Activated naive CD4-positive, alpha-beta T cell treated with anti-CD3 and anti-CD28 coated beads for 36 hours (primary cell): ENCODE data around the gene TAAR6. TPM values are rescaled to one million over a fixed set of nuclear protein-coding genes. Genes with fewer than 3 reads are reported as not detected.
A peak's percentile ranks its signal among the peaks of the same experiment; 100 is the strongest.
"Not testable (repeated sequence)": the region's sequence is repeated elsewhere in the genome, so short reads cannot be mapped to it uniquely, and the experiment has no call there.

Experiments
- CTCF ChIA-PET: fragments of 350-600 bp; sonication (Branson Sonifier 250); formaldehyde crosslinking; loops from one replicate; lab custom pipeline; 2021; ENCODE audit warnings: antibody characterized with exemption; lab: Charles Lee
- DNase-seq: peaks from one replicate; pipeline ENCODE4 v3.0.0-alpha.2; 2020
- H3K27ac Mint-ChIP-seq: one replicate; pipeline ENCODE4 v1.8.0; 2021; ENCODE audit warnings: mild to moderate bottlenecking, mixed read lengths
- H3K27me3 Mint-ChIP-seq: one replicate; pipeline ENCODE4 v1.8.0; 2021; ENCODE audit warnings: low read depth, mixed read lengths
- H3K36me3 Mint-ChIP-seq: one replicate; pipeline ENCODE4 v1.8.0; 2021; ENCODE audit warnings: low read depth, mixed read lengths
- H3K4me1 Mint-ChIP-seq: one replicate; pipeline ENCODE4 v1.8.0; 2021; ENCODE audit warnings: low read depth, mixed read lengths
- H3K4me3 Mint-ChIP-seq: one replicate; pipeline ENCODE4 v1.8.0; 2021; ENCODE audit warnings: mild to moderate bottlenecking, moderate library complexity, mixed read lengths
- H3K9me3 Mint-ChIP-seq: one replicate; pipeline ENCODE4 v1.8.0; 2021; ENCODE audit warnings: mixed read lengths
- intact Hi-C: fragments of 100-400 bp; cut with micrococcal nuclease; formaldehyde crosslinking; loops from one replicate; pipeline ENCODE4 v1.15.1; 2023
- total RNA-seq, 2 experiments: library from RNA; stranded (reverse); gene quantifications; one replicate each; pipeline ENCODE4 v1.2.3, GENCODE V29; 2021

TAAR6 gene
- total RNA-seq, 2 experiments from 2014 or later = not detected

DNA sequence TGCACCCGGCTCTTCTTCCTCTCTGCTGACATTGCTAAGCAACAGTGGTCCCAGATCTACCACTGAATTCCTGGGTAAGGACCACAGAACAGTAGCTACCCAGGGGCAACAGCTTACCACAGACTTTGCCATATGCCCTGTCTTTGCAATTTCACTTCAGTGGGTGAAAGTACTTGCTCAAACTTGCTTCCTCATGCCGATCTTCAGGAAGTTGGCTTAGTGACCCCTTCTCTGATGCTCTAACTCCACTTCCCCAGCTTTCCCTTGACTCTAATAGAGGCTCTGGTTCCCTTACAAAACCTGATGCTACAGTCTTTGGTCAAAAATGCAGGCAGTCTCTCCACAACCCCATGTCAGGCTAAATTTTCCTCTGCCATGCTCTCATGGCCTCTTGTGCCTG is 22.7 kb downstream of the TAAR6 start:
- DNase-seq = no peak
- Mint-ChIP-seq H3K27ac (no peak overlapping the region), H3K9me3 (no peaks in the 10 kb centered on the region), H3K4me1 (no peaks in the 10 kb centered on the region), H3K36me3 (no peaks in the 10 kb centered on the region), H3K27me3 (peaks cover 23% of the 10 kb centered on the region), H3K4me3 (no peak overlapping the region)
- CTCF ChIA-PET = no interaction called here
- intact Hi-C loops = no loop called here

DNA sequence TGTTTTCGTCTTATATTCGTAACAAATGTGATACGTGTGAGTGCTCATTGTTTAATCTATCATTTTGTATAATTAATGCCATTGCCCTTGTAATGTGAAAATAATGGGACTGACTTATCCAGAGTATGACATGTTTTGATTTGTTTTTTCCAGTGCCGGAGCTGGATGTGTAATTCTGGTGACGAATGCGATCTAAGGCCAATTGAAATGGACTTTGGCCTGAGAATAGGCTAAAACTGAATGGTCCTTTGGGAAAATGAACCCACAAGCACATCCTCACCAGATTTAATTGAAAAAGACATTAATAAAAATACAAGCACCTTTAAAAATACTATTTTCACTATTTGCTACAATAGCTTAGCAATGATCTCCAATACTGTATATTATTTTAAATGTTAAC is 26.1 kb downstream of the TAAR6 start:
- Mint-ChIP-seq H3K4me3 (no peak overlapping the region), H3K36me3 (no peaks in the 10 kb centered on the region), H3K9me3 (no peaks in the 10 kb centered on the region), H3K4me1 (no peaks in the 10 kb centered on the region), H3K27ac (no peak overlapping the region), H3K27me3 (peaks cover 29% of the 10 kb centered on the region)
- no peak for DNase-seq
- CTCF ChIA-PET = no interaction called here
- intact Hi-C loops = no loop called here

DNA sequence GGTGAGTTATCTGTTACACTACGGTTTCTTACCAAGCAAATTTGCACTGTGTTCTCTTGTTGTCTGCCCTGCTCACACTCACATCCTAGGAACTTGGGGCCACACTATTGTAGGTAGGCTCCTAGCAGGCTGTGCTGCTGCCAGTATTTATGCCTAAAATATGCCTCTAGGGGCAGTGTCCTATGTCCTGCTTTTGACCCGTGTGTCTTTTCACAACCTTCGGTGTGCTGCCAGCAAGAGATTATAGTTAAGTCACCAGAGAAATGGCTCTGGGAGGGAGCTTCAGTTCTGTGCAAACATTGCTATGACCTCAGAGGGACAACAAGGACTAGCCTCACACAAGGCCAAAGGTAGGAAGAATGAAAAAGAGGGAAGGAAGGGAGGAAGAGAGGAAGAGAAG is 28.4 kb downstream of the TAAR6 start:
- Mint-ChIP-seq H3K4me1 (no peaks in the 10 kb centered on the region), H3K27ac (no peak overlapping the region), H3K36me3 (no peaks in the 10 kb centered on the region), H3K27me3 (peaks cover 29% of the 10 kb centered on the region), H3K4me3 (no peak overlapping the region), H3K9me3 (no peaks in the 10 kb centered on the region)
- no peak for DNase-seq
- CTCF ChIA-PET = no interaction called here
- intact Hi-C loops = no loop called here

DNA sequence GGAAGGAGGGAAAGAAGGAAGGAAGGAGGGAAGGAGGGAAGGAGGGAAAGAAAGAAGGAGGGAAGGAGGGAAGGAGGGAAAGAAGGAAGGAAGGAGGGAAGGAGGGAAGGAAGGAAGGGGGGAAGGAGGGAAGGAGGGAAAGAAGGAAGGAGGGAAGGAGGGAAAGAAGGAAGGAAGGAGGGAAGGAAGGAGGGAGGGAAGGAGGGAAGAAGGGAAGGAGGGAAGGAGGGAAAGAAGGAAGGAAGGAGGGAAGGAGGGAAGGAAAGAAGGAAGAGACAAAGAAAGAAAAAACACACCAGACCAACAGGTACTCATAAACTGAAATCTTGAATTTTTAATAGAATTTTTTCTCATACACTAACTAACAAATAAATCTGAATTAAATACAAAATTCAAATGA is 30.8 kb downstream of the TAAR6 start:
- H3K4me1 Mint-ChIP-seq, H3K9me3 Mint-ChIP-seq, DNase-seq, H3K4me3 Mint-ChIP-seq, H3K27ac Mint-ChIP-seq, H3K36me3 Mint-ChIP-seq, intact Hi-C loops: not testable (repeated sequence)
- CTCF ChIA-PET = interaction anchor here (0.8 kb wide), 1 partner anchor 117 kb away, joined by 4 read pairs; no protein-coding TSS in a partner anchor
- H3K27me3 Mint-ChIP-seq = peaks cover 19% of the 10 kb centered on the region

DNA sequence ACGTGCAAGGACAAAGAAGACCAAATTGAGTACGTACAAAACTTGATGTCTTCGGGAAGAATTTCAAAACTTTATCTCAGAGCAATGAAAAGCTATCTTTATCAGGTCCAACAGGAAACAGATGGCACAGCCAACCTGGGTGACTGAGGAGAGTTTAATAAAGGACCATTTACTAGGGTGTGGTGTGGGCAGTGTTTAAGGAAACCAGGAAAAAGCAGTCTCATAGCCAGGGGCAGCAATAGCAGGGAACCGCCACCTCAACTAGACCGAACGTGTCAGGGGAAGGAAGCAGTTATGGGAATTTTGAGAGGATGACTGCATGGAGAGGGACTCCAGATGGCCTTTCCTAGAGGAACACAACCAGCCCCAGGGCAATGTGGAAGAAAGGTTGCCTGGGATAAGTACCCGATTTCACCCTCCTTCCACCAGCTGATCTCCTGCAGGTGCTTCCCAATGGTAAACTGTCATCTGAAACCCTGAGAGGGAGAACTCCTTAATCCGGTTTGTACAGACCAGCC is 34.6 kb downstream of the TAAR6 start:
- Mint-ChIP-seq H3K4me1 (no peaks in the 10 kb centered on the region), H3K4me3 (no peak overlapping the region), H3K9me3 (no peaks in the 10 kb centered on the region), H3K27me3 (peaks cover 8% of the 10 kb centered on the region), H3K27ac (no peak overlapping the region), H3K36me3 (no peaks in the 10 kb centered on the region)
- intact Hi-C loops = no loop called here
- no peak for DNase-seq
- CTCF ChIA-PET = interaction anchor here (0.5 kb wide), 1 partner anchor 77 kb away, joined by 3 read pairs; no protein-coding TSS in a partner anchor

DNA sequence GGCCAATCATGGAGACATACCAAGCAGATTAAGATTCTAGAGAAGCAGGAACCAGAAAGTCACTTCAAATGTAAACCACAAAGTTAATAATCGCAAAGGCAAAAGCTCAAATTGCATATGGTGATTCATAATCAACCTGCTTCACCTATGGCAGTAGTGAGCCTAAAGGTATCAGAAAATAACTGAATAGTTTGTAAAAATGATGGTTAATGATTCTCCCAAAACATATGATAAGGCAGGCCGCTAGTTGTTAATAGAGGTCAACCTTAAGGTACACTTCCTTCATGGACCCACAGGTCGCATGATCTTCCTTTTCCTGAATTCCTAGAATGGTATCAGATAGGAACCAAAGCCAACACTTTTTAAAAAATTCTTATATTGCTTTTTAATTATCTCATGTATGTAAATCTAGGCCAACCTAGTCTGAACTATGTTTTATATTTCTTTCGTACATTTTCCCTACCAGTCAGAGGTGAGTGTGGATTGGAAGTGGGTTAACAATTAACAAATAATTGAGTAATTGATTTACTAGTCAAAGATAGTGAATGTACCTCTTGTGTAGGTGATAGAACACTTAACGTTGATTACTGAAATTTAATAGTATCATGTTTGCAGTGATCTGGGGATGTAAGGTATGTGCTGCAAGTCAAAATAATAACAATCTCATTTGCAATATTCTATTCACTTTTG is 37.6 kb downstream of the TAAR6 start:
- DNase-seq = no peak
- CTCF ChIA-PET = no interaction called here
- H3K4me1 Mint-ChIP-seq = no peaks in the 10 kb centered on the region
- H3K9me3 Mint-ChIP-seq = no peaks in the 10 kb centered on the region
- H3K36me3 Mint-ChIP-seq = no peaks in the 10 kb centered on the region
- H3K27ac Mint-ChIP-seq = no peak overlapping the region
- H3K27me3 Mint-ChIP-seq = peaks cover 3% of the 10 kb centered on the region
- intact Hi-C loops = no loop called here
- no peak overlapping the region for H3K4me3 Mint-ChIP-seq

GRCh38 chr6:132611616-132612015 is 41.5 kb downstream of the TAAR6 start:
- H3K4me1 Mint-ChIP-seq = no peaks in the 10 kb centered on the region
- H3K36me3 Mint-ChIP-seq = no peaks in the 10 kb centered on the region
- CTCF ChIA-PET = no interaction called here
- no peak overlapping the region for H3K27ac Mint-ChIP-seq
- peaks cover 4% of the 10 kb centered on the region for H3K27me3 Mint-ChIP-seq
- H3K4me3 Mint-ChIP-seq = no peak overlapping the region
- no peak for DNase-seq
- intact Hi-C loops = no loop called here
- no peaks in the 10 kb centered on the region for H3K9me3 Mint-ChIP-seq

DNA sequence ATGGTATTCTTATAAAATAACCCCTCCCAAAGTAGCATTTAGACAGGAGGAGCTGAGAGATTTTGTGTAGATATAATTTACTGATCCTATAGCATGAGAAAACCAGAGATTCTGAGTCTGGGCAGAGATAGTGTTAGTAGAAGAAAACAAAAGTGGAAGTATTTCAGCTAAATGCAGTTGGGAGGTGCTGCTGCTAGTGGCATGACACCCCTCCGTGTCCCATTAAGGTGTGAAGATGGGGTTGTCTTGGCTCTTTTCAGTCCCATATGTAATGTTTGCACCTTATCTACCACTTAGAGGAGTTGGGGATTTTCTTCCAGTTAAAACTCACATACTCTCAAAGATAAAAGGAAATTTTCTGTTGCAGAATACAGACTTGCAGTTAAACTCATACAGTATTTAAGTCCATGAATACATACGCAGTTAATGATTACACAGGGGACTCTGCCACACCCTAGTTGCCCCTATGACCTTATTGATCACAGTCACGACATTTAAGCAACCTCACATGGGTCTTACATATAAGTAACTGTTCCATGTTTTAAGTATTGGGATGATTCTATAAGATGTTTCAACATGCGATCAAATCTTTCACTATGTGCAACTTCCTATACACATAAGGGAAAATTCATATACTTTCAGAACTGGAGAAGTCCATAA is 42.5 kb downstream of the TAAR6 start:
- no peak overlapping the region for H3K4me3 Mint-ChIP-seq
- CTCF ChIA-PET = no interaction called here
- intact Hi-C loops = no loop called here
- no peak for DNase-seq
- no peaks in the 10 kb centered on the region for H3K9me3 Mint-ChIP-seq
- peaks cover 4% of the 10 kb centered on the region for H3K27me3 Mint-ChIP-seq
- H3K27ac Mint-ChIP-seq = no peak overlapping the region
- no peaks in the 10 kb centered on the region for H3K36me3 Mint-ChIP-seq
- no peaks in the 10 kb centered on the region for H3K4me1 Mint-ChIP-seq

GRCh38 chr6:132614554-132614953 is 44.4 kb downstream of the TAAR6 start:
- Mint-ChIP-seq H3K27ac (no peak overlapping the region), H3K36me3 (no peaks in the 10 kb centered on the region), H3K4me3 (peak overlapping the region; percentile 11), H3K27me3 (peaks cover 4% of the 10 kb centered on the region), H3K9me3 (no peaks in the 10 kb centered on the region), H3K4me1 (no peaks in the 10 kb centered on the region)
- DNase-seq = no peak
- CTCF ChIA-PET = no interaction called here
- intact Hi-C loops = no loop called here

DNA sequence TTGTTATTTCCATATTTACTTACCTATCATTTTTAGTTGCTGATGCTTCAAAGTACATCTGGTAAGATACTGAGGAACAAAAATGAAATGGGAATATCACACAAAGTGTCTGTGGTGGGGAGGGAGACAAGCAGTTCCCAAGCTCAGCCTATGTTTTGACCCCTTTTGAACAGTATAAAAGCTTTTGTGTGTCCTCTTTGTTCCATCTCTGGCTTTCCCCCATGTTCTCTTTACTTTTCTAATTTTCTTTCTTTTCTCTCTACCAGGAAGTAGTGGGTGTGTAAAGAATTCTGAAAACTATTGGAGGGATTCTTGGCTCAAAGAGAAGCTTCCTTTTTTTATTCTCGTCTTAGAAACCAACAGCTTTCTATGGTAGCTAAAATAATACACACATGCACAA is 46.6 kb downstream of the TAAR6 start:
- Mint-ChIP-seq H3K36me3 (no peaks in the 10 kb centered on the region), H3K27me3 (peaks cover 5% of the 10 kb centered on the region), H3K9me3 (no peaks in the 10 kb centered on the region), H3K27ac (no peak overlapping the region), H3K4me1 (no peaks in the 10 kb centered on the region), H3K4me3 (no peak overlapping the region)
- intact Hi-C loops = no loop called here
- CTCF ChIA-PET = no interaction called here
- DNase-seq = no peak

Other genes starting within 250 kb of the TAAR6 start
- gene MOXD1, start 168.8 kb upstream of the TAAR6 start, total RNA-seq = not detected
- gene STX7, start 57.2 kb upstream of the TAAR6 start, total RNA-seq = 10 to 100 TPM; 11.3 to 11.7 TPM
- not detected for gene TAAR9, start 32.0 kb upstream of the TAAR6 start, total RNA-seq
- not detected for gene TAAR8, start 17.6 kb upstream of the TAAR6 start, total RNA-seq
- gene TAAR5, start 19.4 kb downstream of the TAAR6 start, total RNA-seq = not detected
- gene TAAR2, start 54.0 kb downstream of the TAAR6 start, total RNA-seq = not detected
- gene TAAR1, start 88.9 kb downstream of the TAAR6 start, total RNA-seq = not detected
- not detected for gene VNN1, start 143.7 kb downstream of the TAAR6 start, total RNA-seq
- 1 to 10 TPM; 7.3 to 7.8 TPM for gene VNN2, start 187.6 kb downstream of the TAAR6 start, total RNA-seq
- 1 to 10 TPM; 5.1 to 6.1 TPM for gene SLC18B1, start 228.3 kb downstream of the TAAR6 start, total RNA-seq
- 1,000 to 10,000 TPM; 2,152 to 2,208 TPM for gene RPS12, start 244.2 kb downstream of the TAAR6 start, total RNA-seq